ENCODE data around the gene POMGNT1.
"Not testable (repeated sequence)": the region's sequence is repeated elsewhere in the genome, so short reads cannot be mapped to it uniquely, and the experiment has no call there.

POMGNT1 gene

DNA sequence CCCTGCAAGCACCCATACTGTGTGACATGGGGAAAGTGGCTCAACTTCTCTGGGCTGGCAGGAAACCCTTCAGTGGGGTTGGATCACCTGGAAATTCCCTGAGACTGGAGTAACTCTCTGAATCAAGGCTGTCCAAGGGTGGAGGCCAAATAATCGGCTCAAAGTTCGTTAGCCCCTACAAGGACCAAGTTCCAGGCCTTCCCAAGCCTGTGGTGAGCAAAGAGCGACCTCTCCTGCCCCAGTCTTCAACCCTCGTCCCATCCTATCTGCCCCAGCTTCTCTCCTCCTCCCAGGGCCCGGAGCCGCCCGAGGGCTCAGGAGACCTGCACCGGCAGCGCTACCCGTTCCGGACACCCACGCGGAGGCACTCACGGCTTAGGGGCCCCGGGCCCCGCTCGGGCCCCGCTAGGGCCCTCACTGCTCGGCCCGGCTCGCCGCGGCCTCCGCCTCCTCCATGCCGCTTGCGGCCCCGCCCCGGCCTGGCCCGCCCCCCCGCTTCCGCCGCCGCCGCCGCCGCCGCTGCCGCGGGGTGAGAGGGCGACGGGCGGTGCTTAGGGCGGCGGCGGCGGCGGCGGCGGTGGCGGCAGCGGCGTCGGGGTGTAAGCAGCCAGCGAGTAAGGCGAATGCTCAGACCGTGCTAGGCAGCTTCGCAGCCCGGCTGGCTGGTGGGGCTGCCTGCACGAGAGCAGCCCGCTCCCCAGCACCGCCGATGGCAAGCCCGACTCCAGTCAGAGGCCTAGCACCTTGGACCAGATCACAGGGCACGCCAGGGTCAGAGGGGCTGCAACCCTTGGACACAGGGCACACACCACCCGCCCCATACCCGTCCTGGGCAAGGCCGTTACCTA, at the start of gene POMGNT1:
POMGNT1 (minus strand) TSS at position 471 of the 848 bp plus-strand sequence. CDS start 613 bp downstream, outside the sequence.
- DNase-seq (ENCODE audit: low spot score) = peak; percentile 87

DNA sequence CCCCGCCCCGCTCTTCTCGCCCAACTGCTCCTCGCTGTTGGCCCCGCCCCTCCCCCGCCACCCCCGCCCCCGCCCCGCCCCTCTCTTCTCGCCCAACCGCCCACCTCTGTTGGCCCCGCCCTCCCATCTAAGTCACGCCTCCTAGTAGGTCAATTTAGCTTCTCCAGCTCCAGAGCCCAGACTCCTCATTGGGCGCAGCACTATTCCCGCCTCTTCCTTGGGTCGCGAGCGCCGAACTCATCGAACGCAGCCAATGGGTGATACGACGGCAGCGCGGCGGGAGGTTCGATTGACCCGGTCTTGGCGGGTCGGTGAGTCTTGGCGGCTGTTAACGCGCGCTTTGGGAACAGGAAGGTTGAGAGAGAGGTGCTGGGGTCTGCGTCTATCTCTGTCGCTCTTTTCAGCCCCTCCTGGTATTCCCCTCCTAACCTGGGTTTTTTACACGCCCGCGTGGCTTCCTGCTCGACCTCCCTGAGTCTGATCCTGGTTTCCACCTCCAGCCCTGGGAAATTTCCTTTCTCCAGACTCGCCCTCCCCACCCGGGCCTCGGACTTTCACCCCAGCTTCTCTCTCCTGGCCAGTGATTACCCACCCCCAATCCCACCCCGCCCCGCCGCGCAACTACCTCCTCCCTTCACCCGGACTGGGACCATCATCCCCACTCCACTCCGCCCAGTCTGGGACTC, 49.3 kb upstream of the POMGNT1 start, which contains the start of gene RAD54L:
RAD54L (plus strand) TSS at position 328 of the 686 bp plus-strand sequence. CDS start 643 bp downstream, outside the sequence.
- peak; percentile 97 for DNase-seq (ENCODE audit: low spot score)

DNA sequence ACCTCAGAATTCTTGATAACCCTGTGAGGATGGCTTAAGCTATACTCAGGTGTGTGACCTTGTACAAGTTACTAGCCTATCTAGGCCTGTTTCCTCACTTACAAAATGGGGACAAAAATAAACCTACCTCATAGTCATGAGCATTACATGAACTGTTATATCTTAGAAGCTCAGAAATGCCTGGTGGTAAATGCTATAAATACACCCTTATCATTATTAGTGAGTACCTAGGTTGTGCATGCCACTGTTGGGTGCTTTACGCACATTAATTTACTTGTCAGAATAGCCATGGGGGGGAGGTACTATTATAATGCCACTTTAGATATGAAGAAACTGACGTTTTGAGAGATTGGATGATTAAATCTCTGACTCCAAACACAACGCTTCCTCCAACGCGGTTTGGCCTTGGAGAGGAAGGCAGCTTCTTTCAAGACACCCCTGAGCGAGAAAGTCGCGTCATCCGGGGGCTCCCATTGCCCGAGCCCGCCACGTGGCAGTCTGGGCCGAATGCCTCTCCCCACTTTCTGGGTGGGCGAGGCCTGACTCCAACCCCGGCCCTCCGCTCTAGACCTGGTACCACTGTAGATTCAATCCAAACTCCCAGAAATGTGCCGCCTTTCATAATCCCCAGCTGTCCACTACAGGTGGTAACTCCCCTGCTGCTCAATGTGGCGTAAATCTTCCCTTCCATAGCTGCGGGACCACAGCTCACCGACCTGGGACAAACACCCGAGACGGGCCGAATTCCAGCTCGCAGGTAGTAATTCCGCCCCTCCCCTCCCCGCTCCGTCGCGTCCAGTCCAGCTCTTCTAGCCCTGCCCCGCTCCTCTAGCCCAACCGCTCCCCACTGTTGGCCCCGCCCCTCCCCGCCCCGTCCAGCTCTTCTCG, 48.6 kb upstream of the POMGNT1 start:
- DNase-seq (ENCODE audit: low spot score) = no peak

DNA sequence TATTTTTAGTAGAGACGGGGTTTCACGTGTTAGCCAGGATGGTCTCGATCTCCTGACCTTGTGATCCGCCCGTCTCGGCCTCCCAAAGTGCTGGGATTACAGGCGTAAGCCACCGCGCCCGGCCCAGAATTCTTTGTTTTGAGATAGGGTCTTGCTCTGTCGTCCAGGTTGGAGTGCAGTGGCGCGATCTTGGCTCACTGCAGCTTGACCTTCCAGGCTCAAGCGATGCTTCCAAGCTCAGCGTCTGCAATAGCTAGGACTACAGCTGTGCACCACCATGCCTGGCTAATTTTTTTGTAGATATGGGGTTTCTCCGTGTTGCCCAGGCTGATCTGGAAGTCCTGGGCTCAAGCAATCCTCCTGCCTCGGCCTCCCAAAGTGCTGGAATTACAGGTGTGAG, 47.9 kb upstream of the POMGNT1 start:
- not testable (repeated sequence) for DNase-seq (ENCODE audit: low spot score)

DNA sequence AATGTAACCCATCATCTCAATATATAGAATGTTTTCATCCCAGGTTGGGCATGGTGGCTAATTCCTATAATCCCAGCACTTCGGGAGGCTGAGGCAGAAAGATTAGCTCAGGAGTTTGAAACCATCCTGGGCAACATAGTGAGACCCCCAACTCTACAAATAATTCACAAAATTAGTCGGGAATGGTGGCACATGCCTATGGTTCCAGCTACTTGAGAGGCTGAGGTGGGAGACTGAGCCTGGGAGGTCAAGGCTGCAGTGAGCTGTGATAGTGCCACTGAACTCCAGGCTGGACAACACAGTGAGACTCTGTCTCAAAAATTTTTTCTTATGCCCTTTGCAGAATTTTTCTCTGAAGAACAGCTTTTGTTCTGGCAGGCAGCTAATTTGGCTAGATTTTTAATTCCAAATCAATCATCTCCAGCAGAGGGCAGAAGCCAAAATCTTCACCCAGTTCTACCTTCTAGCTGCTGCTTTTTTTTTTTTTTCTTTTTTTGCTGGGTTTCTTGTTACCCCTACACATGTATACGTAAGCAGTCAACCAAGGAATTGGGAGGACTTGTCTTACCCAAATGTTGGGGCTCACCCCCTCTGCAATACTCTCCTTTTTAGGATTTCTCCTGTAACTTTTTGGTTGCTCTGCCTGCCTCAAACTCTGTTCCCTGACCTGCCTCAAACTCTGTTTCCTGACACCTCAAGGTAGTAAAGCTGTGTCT, 46.6 kb upstream of the POMGNT1 start:
- no peak for DNase-seq (ENCODE audit: low spot score)

DNA sequence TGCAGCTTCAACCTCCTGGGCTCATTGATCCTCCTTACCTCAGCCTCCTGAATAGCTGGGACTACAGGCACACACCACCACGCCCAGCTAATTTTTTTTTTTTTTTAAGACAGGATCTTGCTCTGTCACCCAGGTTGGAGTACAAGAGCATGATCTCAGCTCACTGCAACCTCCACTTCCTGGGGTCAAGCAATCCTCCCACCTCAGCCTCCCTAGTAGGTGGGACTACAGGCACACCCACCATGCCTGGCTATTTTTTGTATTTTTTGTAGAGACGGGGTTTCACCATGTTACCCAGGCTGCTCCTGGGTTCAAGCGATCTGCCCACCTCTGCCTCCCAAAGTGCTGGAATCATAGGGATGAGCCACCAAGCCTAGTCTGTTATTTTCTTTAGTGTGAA, 45.6 kb upstream of the POMGNT1 start:
- not testable (repeated sequence) for DNase-seq (ENCODE audit: low spot score)

DNA sequence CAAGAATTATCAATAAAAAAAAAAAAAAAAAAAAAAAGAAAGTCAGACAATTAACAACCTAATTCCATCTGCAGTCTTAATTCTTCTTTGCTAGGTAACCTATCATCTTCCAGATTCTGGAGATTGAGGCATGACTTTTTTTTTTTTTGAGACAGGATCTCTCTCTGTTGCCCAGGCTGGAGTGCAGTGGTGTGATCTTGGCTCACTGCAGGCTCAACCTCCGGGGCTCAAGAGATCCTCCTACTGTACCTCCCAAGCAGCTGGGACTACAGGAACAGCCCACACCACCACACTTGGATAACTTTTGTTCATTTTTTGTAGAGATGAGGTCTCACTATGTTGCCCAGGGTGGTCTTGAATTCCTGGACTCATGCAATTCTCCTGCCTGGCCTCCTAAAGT, 44.7 kb upstream of the POMGNT1 start:
- DNase-seq (ENCODE audit: low spot score) = no peak

DNA sequence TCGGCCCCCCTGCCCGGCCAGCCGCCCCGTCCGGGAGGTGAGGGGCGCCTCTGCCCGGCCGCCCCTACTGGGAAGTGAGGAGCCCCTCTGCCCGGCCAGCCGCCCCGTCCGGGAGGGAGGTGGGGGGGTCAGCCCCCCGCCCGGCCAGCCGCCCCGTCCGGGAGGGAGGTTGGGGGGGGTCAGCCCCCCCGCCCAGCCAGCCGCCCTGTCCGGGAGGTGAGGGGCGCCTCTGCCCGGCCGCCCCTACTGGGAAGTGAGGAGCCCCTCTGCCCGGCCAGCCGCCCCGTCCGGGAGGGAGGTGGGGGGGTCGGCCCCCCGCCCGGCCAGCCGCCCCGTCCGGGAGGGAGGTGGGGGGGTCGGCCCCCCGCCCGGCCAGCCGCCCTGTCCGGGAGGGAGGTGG, 43.5 kb upstream of the POMGNT1 start:
- DNase-seq (ENCODE audit: low spot score) = not testable (repeated sequence)

DNA sequence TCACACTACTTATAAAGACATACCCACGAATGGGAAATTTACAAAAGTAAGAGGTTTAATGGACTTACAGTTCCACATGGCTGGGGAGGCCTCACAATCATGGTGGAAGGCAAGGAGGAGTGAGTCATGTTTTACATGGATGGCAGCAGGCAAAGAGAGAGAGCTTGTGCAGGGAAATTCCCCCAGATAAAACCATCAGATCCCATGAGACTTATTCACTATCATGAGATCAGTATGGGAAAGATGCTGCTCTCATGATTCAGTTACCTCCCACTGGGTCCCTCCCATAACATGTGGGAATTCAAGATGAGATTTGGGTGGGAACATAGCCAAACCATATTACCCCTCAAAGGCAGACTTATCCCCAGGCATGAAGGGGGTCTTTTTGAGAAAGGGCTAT, 40.6 kb upstream of the POMGNT1 start:
- DNase-seq (ENCODE audit: low spot score) = not testable (repeated sequence)

DNA sequence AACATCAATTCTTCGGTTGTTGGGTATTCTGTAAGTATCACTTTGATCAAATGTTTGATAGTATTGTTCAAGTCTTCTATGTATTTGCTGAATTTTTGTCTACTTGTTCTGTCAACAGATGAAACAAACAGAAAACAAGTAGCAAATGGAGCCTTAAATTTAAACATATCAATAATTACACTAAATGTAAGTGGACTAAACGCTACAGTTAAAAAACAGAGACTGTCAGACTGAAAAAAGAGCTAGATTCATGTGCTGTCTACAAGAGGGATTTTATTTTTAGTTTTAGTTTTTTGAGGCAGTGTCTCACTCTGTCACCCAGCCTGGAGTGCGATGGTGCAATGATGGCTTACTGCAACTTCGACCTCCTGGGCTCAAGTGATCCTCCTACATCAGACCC, 38.6 kb upstream of the POMGNT1 start:
- no peak for DNase-seq (ENCODE audit: low spot score)

DNA sequence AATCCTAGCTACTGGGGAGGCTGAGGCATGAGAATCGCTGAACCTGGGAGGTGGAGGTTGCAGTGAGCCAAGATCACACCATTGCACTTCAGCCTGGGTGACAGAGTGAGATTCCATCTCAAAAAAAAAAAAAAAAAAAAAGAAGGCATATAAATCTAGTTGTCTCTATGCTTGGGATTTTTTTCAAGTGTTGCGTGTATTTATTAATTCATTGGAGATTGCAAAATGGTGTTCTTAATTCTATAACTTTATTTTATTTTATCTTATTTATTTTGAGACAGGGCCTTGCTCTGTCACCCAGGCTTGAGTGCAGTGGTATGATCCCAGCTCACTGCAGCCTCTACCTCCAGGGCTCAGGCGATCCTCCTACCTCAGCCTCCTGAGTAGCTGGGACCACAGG, 33.0 kb upstream of the POMGNT1 start:
- not testable (repeated sequence) for DNase-seq (ENCODE audit: low spot score)

DNA sequence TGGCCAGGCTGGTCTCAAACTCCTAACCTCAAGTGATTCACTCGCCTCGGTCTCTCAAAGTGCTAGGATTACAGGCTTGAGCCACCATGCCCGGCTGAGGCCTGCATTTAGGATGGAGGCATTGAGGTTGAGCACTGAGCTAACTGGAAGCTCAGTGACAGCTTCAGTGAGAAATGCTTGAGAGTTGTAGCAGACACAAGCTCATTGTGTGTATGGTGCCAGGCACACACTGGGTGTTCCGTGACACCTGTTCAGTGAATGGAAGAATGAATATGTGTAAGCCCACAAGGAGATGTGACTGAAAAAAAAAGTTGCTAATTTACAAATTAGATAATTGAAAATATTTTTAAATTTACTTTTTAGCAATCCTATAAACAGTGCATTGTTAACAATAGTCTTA, 26.7 kb upstream of the POMGNT1 start:
- no peak for DNase-seq (ENCODE audit: low spot score)

DNA sequence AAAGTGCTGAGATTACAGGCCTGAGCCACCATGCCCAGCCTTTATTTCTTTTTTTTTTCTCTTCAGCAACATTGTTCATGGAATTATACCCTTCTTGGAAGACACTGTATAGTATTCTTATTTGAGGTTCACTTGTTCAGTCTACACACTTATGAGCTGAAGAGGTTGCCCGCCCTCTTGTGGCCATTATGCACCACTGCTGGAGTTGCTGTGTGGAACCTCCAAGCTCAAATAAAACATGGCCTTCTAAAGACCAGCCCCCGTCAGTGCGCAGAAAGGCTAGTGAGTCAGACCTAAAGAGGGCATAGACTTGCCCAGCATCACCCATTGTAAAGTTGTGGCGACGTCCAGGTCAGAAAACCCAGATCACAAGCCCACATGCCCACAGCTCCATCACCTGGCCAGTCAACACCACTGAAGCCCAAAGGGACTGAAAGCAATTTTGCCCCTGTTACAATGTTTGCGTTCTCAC, 25.3 kb upstream of the POMGNT1 start:
- no peak for DNase-seq (ENCODE audit: low spot score)

DNA sequence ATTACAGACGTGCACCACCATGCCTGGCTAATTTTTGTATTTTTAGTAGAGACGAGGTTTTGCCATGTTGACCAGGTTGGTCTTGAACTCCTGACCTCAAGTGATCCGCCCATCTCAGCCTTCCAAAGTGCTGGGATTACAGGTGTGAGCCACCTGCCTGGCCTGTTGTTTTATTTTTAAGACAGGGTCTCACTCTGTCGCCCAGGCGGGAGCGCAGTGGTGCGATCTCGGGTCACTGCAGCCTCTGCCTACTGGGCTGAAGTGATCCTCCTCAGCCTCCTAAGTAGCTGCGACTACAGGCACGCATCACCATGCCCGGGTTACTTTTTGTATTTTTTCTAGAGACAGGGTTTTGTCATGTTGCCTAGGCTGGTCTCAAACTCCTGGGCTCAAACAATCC, 24.8 kb upstream of the POMGNT1 start:
- DNase-seq (ENCODE audit: low spot score) = not testable (repeated sequence)

DNA sequence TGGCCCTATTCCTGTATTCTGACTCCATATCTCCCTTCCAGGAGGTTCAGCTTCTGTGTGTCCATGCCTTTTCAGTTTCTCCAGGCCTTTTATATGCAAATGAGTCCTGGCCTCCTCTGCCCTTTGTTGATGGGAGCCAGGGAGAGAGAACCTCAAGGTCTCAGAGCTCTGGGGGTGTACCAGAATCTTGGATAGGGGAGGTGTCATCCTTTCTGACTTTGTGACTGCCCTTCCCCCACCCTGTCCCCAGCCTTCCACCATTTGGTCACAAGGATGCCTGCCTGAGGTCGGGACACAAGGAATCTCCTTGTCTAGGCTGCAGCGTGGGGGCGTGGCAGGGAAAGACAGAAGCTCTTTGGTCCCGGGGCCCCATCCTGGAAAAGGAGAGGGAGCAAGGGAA, 23.5 kb upstream of the POMGNT1 start:
- no peak for DNase-seq (ENCODE audit: low spot score)

DNA sequence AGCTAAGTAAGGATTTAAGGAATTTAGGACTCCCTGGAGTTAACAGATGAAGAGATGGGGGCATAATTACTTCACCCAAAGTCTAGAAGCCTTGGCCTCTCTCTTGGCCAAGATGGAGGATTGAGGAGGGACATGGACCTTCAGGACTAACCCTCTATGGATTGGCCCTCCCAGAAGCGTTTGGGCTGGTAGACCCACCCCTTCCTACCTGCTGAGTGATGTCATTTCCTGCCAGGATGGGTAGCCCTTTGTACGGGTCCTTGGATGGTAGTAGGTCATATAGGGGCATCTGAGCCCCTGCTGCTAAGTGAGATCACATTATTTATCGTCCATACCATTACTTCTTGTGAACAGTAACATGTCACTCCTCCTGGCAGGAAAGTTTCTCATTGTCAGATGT, 22.6 kb upstream of the POMGNT1 start:
- DNase-seq (ENCODE audit: low spot score) = no peak

DNA sequence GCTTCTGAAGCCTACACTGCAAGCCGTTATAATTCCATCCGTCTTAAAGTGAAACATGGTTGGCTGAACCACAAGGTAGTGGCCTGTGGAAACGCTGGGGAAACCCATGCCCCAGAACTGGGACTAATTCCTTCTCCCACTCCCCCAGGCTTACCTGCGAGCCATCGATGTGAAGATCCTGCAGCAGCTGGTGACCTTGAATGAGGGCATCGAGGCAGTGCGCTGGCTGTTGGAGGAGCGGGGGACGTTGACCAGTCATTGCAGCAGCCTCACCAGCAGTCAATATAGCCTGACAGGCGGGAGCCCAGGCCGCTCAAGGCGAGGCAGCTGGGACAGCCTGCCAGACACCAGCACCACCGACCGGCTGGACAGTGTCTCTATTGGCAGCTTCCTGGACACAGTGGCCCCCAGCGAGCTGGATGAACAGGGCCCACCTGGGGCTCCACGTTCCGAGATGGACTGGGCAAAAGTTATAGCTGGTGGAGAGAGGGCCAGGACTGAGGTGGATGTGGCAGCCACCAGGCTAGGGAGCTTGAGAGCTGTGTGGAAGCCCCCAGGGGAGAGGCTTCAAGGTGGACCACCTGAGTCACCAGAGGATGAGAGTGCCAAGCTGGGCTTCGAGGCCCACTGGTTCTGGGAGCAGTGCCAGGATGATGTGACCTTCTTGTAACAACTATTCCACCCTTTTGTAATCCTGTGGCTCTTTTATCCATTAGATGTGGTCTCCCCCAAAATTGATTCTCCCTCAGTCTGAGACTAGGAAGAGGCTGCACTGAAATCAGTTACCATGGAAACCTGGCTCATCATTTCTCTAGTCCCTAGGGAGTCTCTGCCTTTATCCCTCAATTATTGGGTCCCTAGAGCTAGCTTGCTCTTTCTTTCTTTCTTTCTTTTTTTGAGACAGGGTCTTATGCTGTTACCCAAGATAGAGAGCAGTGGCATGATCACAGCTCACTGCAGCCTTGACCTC, 21.6 kb upstream of the POMGNT1 start:
- DNase-seq (ENCODE audit: low spot score) = no peak

DNA sequence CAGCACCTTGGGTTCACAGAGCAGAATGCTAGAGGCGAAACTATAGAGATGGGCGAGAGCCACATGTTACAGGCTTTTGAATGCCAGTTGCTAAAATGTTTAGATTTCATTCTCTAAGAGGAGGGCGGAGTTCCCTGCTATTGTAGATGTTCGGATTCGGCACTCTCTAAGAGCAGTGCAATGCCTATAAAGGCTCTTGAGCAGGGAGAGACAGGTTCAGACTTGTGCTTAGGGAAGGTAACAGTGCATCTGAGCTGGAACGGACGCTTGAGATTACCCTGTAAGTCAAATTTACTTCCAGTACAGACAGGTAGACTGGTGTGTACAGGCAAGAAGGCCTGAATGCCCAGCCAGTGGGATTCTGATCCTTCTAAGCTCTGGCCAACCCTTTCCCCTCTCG, 20.2 kb upstream of the POMGNT1 start:
- no peak for DNase-seq (ENCODE audit: low spot score)

DNA sequence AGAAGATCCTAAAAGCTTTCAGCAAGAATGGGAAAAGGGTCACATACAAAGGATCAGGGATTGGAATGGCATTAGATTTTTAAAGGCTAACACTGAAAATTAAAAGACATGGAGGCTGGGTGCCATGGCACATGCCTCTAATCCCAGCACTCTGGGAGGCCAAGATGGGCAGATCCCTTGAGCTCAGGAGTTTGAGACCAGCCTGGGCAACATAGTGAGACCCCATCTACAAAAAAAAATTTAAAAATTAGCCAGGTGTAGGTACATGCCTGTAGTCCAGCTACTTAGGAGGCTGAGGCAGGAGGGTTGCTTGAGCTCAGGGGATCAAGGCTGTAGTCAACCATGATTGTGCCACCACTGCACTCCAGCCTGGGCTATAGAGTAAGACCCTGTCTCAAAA, 17.3 kb upstream of the POMGNT1 start:
- no peak for DNase-seq (ENCODE audit: low spot score)

DNA sequence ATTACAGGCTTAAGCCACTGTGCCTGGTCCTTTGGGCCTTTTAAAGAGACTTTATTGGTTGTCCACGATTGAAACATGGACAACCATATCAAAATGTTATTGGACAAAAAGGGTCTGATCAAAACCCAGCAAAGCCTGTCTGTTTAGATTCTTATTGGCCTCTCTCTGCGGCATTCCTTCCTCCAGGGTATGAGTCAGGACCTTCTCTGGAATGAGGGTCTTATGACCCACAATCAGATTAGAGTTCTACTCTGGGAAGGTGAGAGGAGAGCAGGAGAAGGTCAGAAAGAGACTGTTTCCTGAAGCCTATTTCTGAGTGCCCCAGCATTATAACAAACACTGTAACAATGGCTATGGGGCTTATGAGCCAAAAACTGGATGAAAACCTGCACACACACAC, 12.8 kb upstream of the POMGNT1 start:
- DNase-seq (ENCODE audit: low spot score) = no peak

All from left forelimb (tissue), 1 donor.